Activated T-helper 1 cell treated with anti-CD3 and anti-CD28 coated beads, Interleukin-12 subunit alpha, Interleukin-12 subunit beta, Interleukin-2, Interleukin-4 antibody, amounts not matched to agents 30 ng/mL and 10 ng/mL and 1 ng/mL, durations not matched to agents 14 hours and 24 hours and 36 hours (primary cell): ENCODE data around the gene EXOC4. TPM values are rescaled to one million over a fixed set of nuclear protein-coding genes. Genes with fewer than 3 reads are reported as not detected.

ENCODE experiments used
- DNase-seq: peaks from one replicate; pipeline ENCODE4 v3.0.0; 2021; ENCODE audit warnings: low spot score
- H3K27ac Mint-ChIP-seq: one replicate; pipeline ENCODE4 v1.8.0; 2021; ENCODE audit warnings: mild to moderate bottlenecking, mixed read lengths
- H3K27me3 Mint-ChIP-seq: one replicate; pipeline ENCODE4 v1.8.0; 2022; ENCODE audit warnings: mild to moderate bottlenecking, moderate library complexity, mixed read lengths; ENCODE audit not compliant: insufficient read depth
- H3K36me3 Mint-ChIP-seq: one replicate; pipeline ENCODE4 v1.8.0; 2021; ENCODE audit warnings: low read depth, mixed read lengths
- H3K4me1 Mint-ChIP-seq: one replicate; pipeline ENCODE4 v1.8.0; 2021; ENCODE audit warnings: low read depth, mixed read lengths
- H3K4me3 Mint-ChIP-seq: one replicate; pipeline ENCODE4 v1.8.0; 2021; ENCODE audit warnings: mild to moderate bottlenecking, moderate library complexity, mixed read lengths
- H3K9me3 Mint-ChIP-seq: one replicate; pipeline ENCODE4 v1.8.0; 2021; ENCODE audit warnings: mixed read lengths
- intact Hi-C: fragments of 100-400 bp; cut with micrococcal nuclease; formaldehyde crosslinking; loops from one replicate; pipeline ENCODE4 v1.15.1; 2024
- total RNA-seq: library from RNA; stranded (reverse); gene quantifications from 2 replicates; pipeline ENCODE4 v1.2.3, GENCODE V29; 2022

EXOC4 gene
- total RNA-seq, 1 donor from 2014 or later, result 58.6 TPM

GRCh38 chr7:133502972-133503371 is 250.1 kb downstream of the EXOC4 start:
- H3K4me3 Mint-ChIP-seq, result no peak overlapping the region
- intact Hi-C loops, result no loop called here
- DNase-seq, result no peak
- H3K27ac Mint-ChIP-seq, result no peak overlapping the region
- H3K27me3 Mint-ChIP-seq, result no peaks in the 10 kb centered on the region
- H3K36me3 Mint-ChIP-seq, result no peaks in the 10 kb centered on the region
- no peaks in the 10 kb centered on the region for H3K9me3 Mint-ChIP-seq
- no peaks in the 10 kb centered on the region for H3K4me1 Mint-ChIP-seq

DNA sequence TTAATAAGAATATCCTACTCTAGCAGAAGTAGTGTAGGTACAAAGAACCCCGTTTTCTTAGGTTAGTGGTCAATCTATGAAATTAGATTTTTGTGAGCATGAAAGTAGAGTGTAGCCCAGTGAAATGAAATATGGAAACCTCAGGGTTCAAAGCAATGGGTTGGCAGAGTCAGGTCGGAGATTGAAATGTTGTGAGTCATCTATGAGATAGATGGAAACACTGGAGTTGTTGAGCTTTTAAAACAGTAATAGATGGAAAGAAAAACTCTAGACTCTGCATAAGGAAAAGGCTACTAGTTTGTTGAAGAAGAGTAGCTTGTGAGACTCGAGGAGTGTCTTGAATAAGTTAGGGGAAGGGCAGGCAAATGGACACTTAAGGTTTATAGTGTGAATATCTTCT is 251.9 kb downstream of the EXOC4 start:
- DNase-seq, result no peak
- H3K36me3 Mint-ChIP-seq, result no peaks in the 10 kb centered on the region
- H3K4me1 Mint-ChIP-seq, result no peaks in the 10 kb centered on the region
- H3K27ac Mint-ChIP-seq, result no peak overlapping the region
- no peaks in the 10 kb centered on the region for H3K27me3 Mint-ChIP-seq
- intact Hi-C loops, result no loop called here
- peaks cover 4% of the 10 kb centered on the region for H3K9me3 Mint-ChIP-seq
- no peak overlapping the region for H3K4me3 Mint-ChIP-seq

DNA sequence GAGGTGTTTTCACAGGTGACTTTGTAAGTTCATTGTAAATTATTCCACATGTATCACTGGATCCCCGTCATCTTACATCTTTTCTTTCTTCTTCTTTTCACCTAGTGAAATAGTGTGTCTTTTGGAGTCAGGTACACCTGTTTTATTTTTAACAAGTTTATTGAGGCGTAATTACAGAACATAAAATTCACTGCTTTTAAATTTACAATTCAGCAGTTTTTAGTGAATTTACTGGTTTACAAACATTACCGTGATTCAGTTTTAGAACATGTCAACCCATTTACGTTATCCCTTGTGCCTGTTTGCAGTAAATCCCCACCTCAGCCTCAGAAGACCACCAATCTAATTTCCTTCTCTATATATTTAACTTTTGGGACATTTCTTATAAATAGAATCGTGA is 256.9 kb downstream of the EXOC4 start:
- Mint-ChIP-seq H3K4me3 (no peak overlapping the region), H3K27me3 (no peaks in the 10 kb centered on the region), H3K36me3 (no peaks in the 10 kb centered on the region), H3K4me1 (no peaks in the 10 kb centered on the region), H3K27ac (no peak overlapping the region), H3K9me3 (peaks cover 4% of the 10 kb centered on the region)
- DNase-seq, result no peak
- intact Hi-C loops, result no loop called here

DNA sequence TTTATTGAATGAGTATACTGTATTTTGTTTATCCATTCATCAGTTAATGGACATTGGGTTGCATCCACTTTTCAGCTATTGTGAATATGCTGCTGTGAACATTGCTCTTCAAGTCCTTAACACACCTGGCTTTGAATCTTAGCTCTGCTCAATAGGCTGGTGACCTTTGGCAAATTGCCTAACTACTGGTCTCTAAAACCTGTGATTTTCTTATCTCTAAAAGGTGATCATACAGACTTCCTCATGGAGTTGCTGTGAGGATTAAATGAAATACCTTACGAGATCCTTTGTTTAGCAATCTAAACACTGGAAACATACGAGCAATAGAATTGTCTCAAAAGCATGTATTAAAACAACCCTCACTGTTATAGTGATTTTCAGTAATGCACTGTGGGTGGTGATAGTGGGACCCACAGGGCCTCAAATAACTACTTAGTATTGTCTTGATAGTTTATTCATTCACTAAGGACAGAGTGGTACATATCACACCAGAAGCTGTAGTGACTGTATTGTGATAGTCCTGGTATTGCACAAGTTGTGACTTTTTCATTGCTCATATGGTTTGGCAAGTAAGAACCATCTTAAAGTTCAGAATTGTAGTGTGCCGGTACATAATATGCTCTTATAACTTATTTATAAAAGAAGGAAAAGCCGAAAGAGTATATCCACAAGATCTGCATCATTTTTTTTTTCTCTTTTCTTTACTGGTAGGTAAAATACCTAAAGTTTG is 257.6 kb downstream of the EXOC4 start:
- Mint-ChIP-seq H3K9me3 (peaks cover 4% of the 10 kb centered on the region), H3K4me1 (no peaks in the 10 kb centered on the region), H3K27ac (no peak overlapping the region), H3K4me3 (no peak overlapping the region), H3K36me3 (no peaks in the 10 kb centered on the region), H3K27me3 (no peaks in the 10 kb centered on the region)
- intact Hi-C loops, result no loop called here
- DNase-seq, result no peak

GRCh38 chr7:133511252-133511651 is 258.4 kb downstream of the EXOC4 start:
- H3K4me3 Mint-ChIP-seq, result no peak overlapping the region
- no peak for DNase-seq
- peaks cover 4% of the 10 kb centered on the region for H3K9me3 Mint-ChIP-seq
- intact Hi-C loops, result no loop called here
- H3K27ac Mint-ChIP-seq, result no peak overlapping the region
- no peaks in the 10 kb centered on the region for H3K27me3 Mint-ChIP-seq
- no peaks in the 10 kb centered on the region for H3K36me3 Mint-ChIP-seq
- H3K4me1 Mint-ChIP-seq, result no peaks in the 10 kb centered on the region

DNA sequence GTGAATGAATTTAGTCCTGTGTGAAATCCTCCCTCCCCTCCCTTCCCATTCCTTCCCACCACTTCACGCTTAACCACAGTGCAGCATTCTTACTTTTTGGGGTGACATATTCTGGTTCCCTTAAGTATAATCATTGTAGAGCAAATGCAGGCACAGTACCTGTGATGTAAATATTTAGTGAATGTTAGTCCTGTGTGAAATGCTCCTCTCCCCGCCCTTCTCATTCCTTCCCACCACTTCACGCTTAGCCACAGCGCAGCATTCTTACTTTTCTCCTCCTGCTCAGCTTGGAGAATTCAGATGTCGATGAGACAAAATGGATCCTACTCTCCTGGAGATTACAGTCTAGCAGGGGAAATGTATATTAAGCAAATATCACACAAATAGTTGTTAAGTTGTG is 258.8 kb downstream of the EXOC4 start:
- H3K4me3 Mint-ChIP-seq, result no peak overlapping the region
- H3K27ac Mint-ChIP-seq, result no peak overlapping the region
- intact Hi-C loops, result no loop called here
- no peak for DNase-seq
- no peaks in the 10 kb centered on the region for H3K27me3 Mint-ChIP-seq
- H3K4me1 Mint-ChIP-seq, result no peaks in the 10 kb centered on the region
- no peaks in the 10 kb centered on the region for H3K36me3 Mint-ChIP-seq
- peaks cover 4% of the 10 kb centered on the region for H3K9me3 Mint-ChIP-seq

GRCh38 chr7:133512560-133512959 is 259.7 kb downstream of the EXOC4 start:
- H3K9me3 Mint-ChIP-seq, result peaks cover 4% of the 10 kb centered on the region
- no peak overlapping the region for H3K4me3 Mint-ChIP-seq
- H3K27ac Mint-ChIP-seq, result no peak overlapping the region
- no peaks in the 10 kb centered on the region for H3K4me1 Mint-ChIP-seq
- no peaks in the 10 kb centered on the region for H3K36me3 Mint-ChIP-seq
- no peaks in the 10 kb centered on the region for H3K27me3 Mint-ChIP-seq
- intact Hi-C loops, result no loop called here
- no peak for DNase-seq

DNA sequence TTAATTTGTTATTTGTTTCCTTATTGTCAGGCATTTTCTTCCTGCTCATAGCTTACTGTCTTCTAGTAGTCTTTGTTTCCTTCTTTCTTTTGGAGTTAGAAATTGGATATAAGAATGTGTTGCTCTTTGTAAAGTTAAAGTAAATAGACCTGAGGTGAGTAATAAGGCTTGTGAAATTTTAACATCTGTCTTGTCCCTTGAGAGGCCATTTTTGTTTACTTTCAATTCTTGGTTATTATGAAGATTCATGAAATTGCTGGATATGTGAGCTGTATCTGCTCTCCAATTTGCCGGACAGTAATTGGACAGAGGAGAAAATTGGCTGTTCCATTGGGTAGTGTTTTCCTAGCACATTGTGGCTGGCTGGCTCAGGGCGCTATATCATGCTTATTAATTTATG is 260.7 kb downstream of the EXOC4 start:
- DNase-seq, result no peak
- no peaks in the 10 kb centered on the region for H3K36me3 Mint-ChIP-seq
- H3K27ac Mint-ChIP-seq, result no peak overlapping the region
- intact Hi-C loops, result no loop called here
- no peaks in the 10 kb centered on the region for H3K4me1 Mint-ChIP-seq
- no peaks in the 10 kb centered on the region for H3K27me3 Mint-ChIP-seq
- peaks cover under 1% of the 10 kb centered on the region for H3K9me3 Mint-ChIP-seq
- no peak overlapping the region for H3K4me3 Mint-ChIP-seq

DNA sequence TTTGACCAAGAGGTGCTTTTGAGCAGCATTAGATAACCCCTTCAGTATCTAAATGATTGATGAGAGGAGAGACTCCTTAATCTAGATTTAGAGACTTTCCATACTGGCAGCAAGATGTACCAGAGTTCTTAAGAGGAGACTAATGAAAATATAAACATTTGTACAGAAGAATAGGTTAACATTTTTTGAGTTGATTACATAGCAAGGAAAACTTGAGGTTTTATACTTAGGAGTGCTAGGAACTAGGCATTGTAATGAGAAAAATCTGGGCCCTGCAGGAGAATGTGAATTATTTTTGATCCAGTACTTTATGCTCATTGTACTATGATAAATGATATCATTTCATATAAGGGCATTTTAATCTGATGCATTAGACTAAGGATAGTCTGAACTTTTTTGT is 261.7 kb downstream of the EXOC4 start:
- Mint-ChIP-seq H3K27me3 (no peaks in the 10 kb centered on the region), H3K9me3 (no peaks in the 10 kb centered on the region), H3K4me1 (no peaks in the 10 kb centered on the region), H3K4me3 (no peak overlapping the region), H3K36me3 (no peaks in the 10 kb centered on the region), H3K27ac (no peak overlapping the region)
- DNase-seq, result no peak
- intact Hi-C loops, result no loop called here

DNA sequence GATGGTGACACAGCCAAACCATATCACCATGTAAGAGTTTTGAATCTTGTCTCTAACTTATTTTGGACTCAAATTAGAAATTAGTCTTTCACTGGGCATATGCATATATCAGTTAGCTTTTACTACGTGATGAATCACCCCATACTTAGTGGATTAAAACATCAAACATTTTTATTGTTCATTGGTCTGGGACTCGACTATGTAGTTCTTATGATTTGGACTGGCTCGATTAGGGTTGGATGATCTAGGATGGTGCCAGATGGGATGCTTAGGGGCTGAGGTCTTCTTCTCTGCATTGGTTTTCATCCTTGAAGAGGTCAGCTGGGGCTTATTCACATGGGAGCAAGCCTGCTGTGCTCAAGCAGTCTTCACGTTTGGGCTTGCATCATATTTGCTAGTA is 264.9 kb downstream of the EXOC4 start:
- no peaks in the 10 kb centered on the region for H3K4me1 Mint-ChIP-seq
- no peaks in the 10 kb centered on the region for H3K27me3 Mint-ChIP-seq
- H3K9me3 Mint-ChIP-seq, result no peaks in the 10 kb centered on the region
- H3K4me3 Mint-ChIP-seq, result no peak overlapping the region
- H3K27ac Mint-ChIP-seq, result no peak overlapping the region
- DNase-seq, result no peak
- no peaks in the 10 kb centered on the region for H3K36me3 Mint-ChIP-seq
- intact Hi-C loops, result no loop called here

DNA sequence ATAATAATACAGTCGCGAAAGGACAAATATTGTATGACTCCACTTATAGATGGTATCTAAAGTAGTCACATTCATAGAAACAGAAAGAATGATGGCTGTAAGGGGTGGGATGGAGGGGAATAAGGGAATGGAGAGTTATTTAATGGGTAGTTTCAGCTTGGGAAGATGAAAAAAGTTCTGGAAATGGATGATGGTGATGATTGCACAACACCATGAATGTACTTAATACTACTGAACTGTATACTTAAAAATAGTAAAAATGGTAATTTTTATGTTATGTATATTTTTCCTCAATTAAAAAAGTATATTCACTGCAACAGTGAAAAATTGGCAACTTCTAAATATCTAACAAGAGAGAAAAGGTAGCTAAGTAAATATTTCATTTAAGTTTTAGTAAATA is 265.8 kb downstream of the EXOC4 start:
- intact Hi-C loops, result no loop called here
- no peaks in the 10 kb centered on the region for H3K36me3 Mint-ChIP-seq
- H3K9me3 Mint-ChIP-seq, result no peaks in the 10 kb centered on the region
- no peak overlapping the region for H3K4me3 Mint-ChIP-seq
- H3K4me1 Mint-ChIP-seq, result no peaks in the 10 kb centered on the region
- no peaks in the 10 kb centered on the region for H3K27me3 Mint-ChIP-seq
- H3K27ac Mint-ChIP-seq, result no peak overlapping the region
- no peak for DNase-seq

DNA sequence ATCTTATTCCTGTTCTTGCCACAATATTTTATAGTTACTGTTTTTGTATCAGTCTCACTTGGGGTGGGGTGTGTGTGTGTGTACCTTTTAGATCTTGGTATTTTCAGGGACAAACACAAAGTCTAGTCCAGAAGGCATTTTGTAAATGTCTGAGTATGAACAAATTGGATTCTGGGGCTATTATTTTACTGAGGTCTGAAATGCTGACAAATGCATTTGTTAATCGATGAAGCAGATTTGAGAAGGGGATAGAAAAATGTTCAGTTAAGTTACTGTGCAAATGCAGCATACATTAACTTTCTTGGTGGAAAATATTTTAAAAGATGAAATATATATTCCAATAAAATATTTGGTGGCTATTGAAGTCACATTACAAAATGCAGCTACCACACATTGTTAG is 267.4 kb downstream of the EXOC4 start:
- no peak for DNase-seq
- no peaks in the 10 kb centered on the region for H3K4me1 Mint-ChIP-seq
- intact Hi-C loops, result no loop called here
- no peak overlapping the region for H3K27ac Mint-ChIP-seq
- no peaks in the 10 kb centered on the region for H3K27me3 Mint-ChIP-seq
- H3K9me3 Mint-ChIP-seq, result no peaks in the 10 kb centered on the region
- no peaks in the 10 kb centered on the region for H3K36me3 Mint-ChIP-seq
- no peak overlapping the region for H3K4me3 Mint-ChIP-seq

GRCh38 chr7:133522501-133522900 is 269.6 kb downstream of the EXOC4 start:
- intact Hi-C loops, result no loop called here
- Mint-ChIP-seq H3K27ac (no peak overlapping the region), H3K36me3 (no peaks in the 10 kb centered on the region)

DNA sequence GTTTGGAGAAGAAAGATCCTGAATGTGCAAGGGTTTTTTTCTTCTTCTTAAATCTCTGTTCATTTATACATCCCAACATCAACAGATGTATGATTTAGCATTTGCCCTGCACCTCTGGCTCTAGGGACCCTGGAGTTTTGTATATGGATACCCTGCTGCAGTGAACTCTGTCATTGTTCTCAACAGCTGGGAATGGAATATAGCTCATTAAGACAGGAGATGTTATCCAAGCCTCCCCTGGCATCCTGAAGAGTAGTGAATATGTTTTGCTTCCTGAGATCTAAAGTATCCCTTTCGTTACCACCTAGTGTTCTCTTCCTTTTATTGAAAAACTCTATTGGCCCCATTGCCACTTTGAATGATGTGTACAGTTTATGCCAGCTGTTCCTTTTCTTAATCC is 275.9 kb downstream of the EXOC4 start:
- no peak for DNase-seq
- no peaks in the 10 kb centered on the region for H3K27me3 Mint-ChIP-seq
- no peaks in the 10 kb centered on the region for H3K4me1 Mint-ChIP-seq
- no peak overlapping the region for H3K27ac Mint-ChIP-seq
- H3K36me3 Mint-ChIP-seq, result no peaks in the 10 kb centered on the region
- no peaks in the 10 kb centered on the region for H3K9me3 Mint-ChIP-seq
- H3K4me3 Mint-ChIP-seq, result no peak overlapping the region
- intact Hi-C loops, result no loop called here

More at GRCh38 chr7:133522501-133522900, 269.6 kb downstream of the EXOC4 start:
- Mint-ChIP-seq H3K9me3 (no peaks in the 10 kb centered on the region), H3K4me1 (no peaks in the 10 kb centered on the region), H3K27me3 (no peaks in the 10 kb centered on the region), H3K4me3 (no peak overlapping the region)
- no peak for DNase-seq
